ENCODE results near the gene KRTAP10-9.

Gene KRTAP10-9

GRCh38 chr21:44615466-44615865 lies 11.4 kb upstream of the KRTAP10-9 start:
- Histone ChIP-seq H3K36me3 (ENCODE audit: control insufficient read depth, insufficient read depth, low read length) (no peaks in the 10 kb centered on the region), H3K27ac (ENCODE audit: insufficient read depth, low read depth, low read length, poor library complexity, severe bottlenecking) (no peak overlapping the region), H3K9me3 (ENCODE audit: control insufficient read depth, low read length) (peaks cover 2% of the 10 kb centered on the region), H3K4me3 (ENCODE audit: insufficient read depth, low read depth, low read length) (no peak overlapping the region), H3K4me1 (ENCODE audit: control insufficient read depth, insufficient read depth, low read length) (no peaks in the 10 kb centered on the region), H3K27me3 (ENCODE audit: control insufficient read depth, insufficient read depth, low read length, poor library complexity, severe bottlenecking) (no peaks in the 10 kb centered on the region)
- 82 to 95% methylated on average over 6 of the region's 8 CpGs for WGBS, 2 experiments

DNA sequence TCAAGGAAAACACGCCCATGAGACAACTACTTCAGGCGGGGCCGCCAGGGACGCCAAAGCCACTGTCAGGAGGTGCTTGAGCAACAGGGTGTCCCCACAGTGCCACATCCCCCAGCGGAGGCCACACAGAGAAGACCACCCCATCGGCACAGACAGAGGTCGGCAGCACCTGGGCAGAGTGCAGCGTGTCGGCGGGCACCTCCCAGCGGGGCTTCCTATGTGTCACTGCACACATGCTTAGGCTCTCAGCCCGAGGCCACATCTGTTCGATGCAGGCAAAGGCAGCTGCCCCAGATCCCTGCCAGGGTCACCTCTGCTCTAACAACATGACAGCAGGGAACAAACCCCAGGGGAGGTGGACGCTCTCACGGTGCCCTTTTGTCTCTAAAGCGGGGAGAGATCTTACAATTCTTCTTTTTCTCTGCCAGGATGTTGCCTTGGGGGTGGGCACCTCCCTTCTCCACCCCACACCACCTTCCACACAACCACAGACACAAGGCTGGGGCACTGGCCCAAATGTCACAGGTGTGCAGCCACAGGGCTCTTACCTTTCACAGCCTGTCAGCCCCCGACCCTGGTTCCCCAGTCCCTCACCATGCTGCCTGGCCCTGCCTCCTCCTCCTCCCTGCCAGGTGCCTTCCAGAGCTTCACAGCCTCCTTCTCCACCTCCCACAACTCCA lies 10.8 kb upstream of the KRTAP10-9 start:
- no peaks in the 10 kb centered on the region for H3K36me3 ChIP-seq (ENCODE audit: control insufficient read depth, insufficient read depth, low read length)
- WGBS, 2 experiments: 81 to 82% methylated on average over 17 of the region's 17 CpGs
- peaks cover under 1% of the 10 kb centered on the region for H3K9me3 ChIP-seq (ENCODE audit: control insufficient read depth, low read length)
- no peaks in the 10 kb centered on the region for H3K27me3 ChIP-seq (ENCODE audit: control insufficient read depth, insufficient read depth, low read length, poor library complexity, severe bottlenecking)
- no peak overlapping the region for H3K4me3 ChIP-seq (ENCODE audit: insufficient read depth, low read depth, low read length)
- H3K27ac ChIP-seq (ENCODE audit: insufficient read depth, low read depth, low read length, poor library complexity, severe bottlenecking): no peak overlapping the region
- H3K4me1 ChIP-seq (ENCODE audit: control insufficient read depth, insufficient read depth, low read length): no peaks in the 10 kb centered on the region

GRCh38 chr21:44616591-44616926 lies 10.3 kb upstream of the KRTAP10-9 start:
- 89 to 90% methylated on average over 16 of the region's 16 CpGs for WGBS, 2 experiments

GRCh38 chr21:44617071-44617501 lies 9.8 kb upstream of the KRTAP10-9 start:
- H3K9me3 ChIP-seq (ENCODE audit: control insufficient read depth, low read length): no peaks in the 10 kb centered on the region
- H3K4me1 ChIP-seq (ENCODE audit: control insufficient read depth, insufficient read depth, low read length): no peaks in the 10 kb centered on the region
- H3K4me3 ChIP-seq (ENCODE audit: insufficient read depth, low read depth, low read length): no peak overlapping the region
- 69 to 72% methylated on average over 8 of the region's 8 CpGs for WGBS, 2 experiments
- H3K36me3 ChIP-seq (ENCODE audit: control insufficient read depth, insufficient read depth, low read length): no peaks in the 10 kb centered on the region
- H3K27ac ChIP-seq (ENCODE audit: insufficient read depth, low read depth, low read length, poor library complexity, severe bottlenecking): no peak overlapping the region
- no peaks in the 10 kb centered on the region for H3K27me3 ChIP-seq (ENCODE audit: control insufficient read depth, insufficient read depth, low read length, poor library complexity, severe bottlenecking)

More at GRCh38 chr21:44616591-44616926, 10.3 kb upstream of the KRTAP10-9 start:
- no peaks in the 10 kb centered on the region for H3K27me3 ChIP-seq (ENCODE audit: control insufficient read depth, insufficient read depth, low read length, poor library complexity, severe bottlenecking)
- H3K36me3 ChIP-seq (ENCODE audit: control insufficient read depth, insufficient read depth, low read length): no peaks in the 10 kb centered on the region
- H3K4me1 ChIP-seq (ENCODE audit: control insufficient read depth, insufficient read depth, low read length): no peaks in the 10 kb centered on the region
- H3K9me3 ChIP-seq (ENCODE audit: control insufficient read depth, low read length): no peaks in the 10 kb centered on the region
- no peak overlapping the region for H3K4me3 ChIP-seq (ENCODE audit: insufficient read depth, low read depth, low read length)
- no peak overlapping the region for H3K27ac ChIP-seq (ENCODE audit: insufficient read depth, low read depth, low read length, poor library complexity, severe bottlenecking)

- WGBS, 2 experiments: 83 to 87% methylated on average over 4 of the region's 4 CpGs
Observed at GRCh38 chr21:44618504-44618903, 8.4 kb upstream of the KRTAP10-9 start.

DNA sequence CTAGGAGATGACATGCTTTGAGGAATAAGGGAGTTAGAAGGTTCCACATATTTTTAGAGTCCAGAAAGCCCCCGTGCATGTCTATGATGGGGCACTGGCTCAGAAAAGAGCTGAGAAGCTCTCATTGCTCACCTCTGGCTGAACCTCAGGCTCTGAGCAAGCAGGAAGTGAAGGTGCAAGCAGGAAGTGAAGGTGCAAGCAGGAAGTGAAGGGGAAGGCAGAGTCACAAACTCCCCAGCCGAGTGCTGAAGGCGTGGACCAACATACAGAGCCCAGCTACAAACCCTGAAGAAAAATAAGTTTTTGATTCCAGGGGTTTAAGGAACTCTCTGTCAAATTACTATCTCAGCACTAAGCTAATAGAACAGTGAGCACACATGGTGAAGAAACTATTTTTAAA lies 8.0 kb upstream of the KRTAP10-9 start:
- H3K27ac ChIP-seq (ENCODE audit: insufficient read depth, low read depth, low read length, poor library complexity, severe bottlenecking): no peak overlapping the region
- H3K27me3 ChIP-seq (ENCODE audit: control insufficient read depth, insufficient read depth, low read length, poor library complexity, severe bottlenecking): no peaks in the 10 kb centered on the region
- H3K4me3 ChIP-seq (ENCODE audit: insufficient read depth, low read depth, low read length): no peak overlapping the region
- H3K36me3 ChIP-seq (ENCODE audit: control insufficient read depth, insufficient read depth, low read length): no peaks in the 10 kb centered on the region
- no peaks in the 10 kb centered on the region for H3K9me3 ChIP-seq (ENCODE audit: control insufficient read depth, low read length)
- H3K4me1 ChIP-seq (ENCODE audit: control insufficient read depth, insufficient read depth, low read length): no peaks in the 10 kb centered on the region
- WGBS, 2 experiments: 90 to 96% methylated on average over 3 of the region's 3 CpGs

More at GRCh38 chr21:44618504-44618903, 8.4 kb upstream of the KRTAP10-9 start:
- Histone ChIP-seq H3K4me3 (ENCODE audit: insufficient read depth, low read depth, low read length) (no peak overlapping the region), H3K27ac (ENCODE audit: insufficient read depth, low read depth, low read length, poor library complexity, severe bottlenecking) (no peak overlapping the region), H3K4me1 (ENCODE audit: control insufficient read depth, insufficient read depth, low read length) (no peaks in the 10 kb centered on the region), H3K9me3 (ENCODE audit: control insufficient read depth, low read length) (no peaks in the 10 kb centered on the region), H3K36me3 (ENCODE audit: control insufficient read depth, insufficient read depth, low read length) (no peaks in the 10 kb centered on the region), H3K27me3 (ENCODE audit: control insufficient read depth, insufficient read depth, low read length, poor library complexity, severe bottlenecking) (no peaks in the 10 kb centered on the region)

GRCh38 chr21:44619886-44620285 lies 7.0 kb upstream of the KRTAP10-9 start:
- H3K27me3 ChIP-seq (ENCODE audit: control insufficient read depth, insufficient read depth, low read length, poor library complexity, severe bottlenecking): no peaks in the 10 kb centered on the region
- H3K27ac ChIP-seq (ENCODE audit: insufficient read depth, low read depth, low read length, poor library complexity, severe bottlenecking): no peak overlapping the region
- H3K4me3 ChIP-seq (ENCODE audit: insufficient read depth, low read depth, low read length): no peak overlapping the region
- H3K36me3 ChIP-seq (ENCODE audit: control insufficient read depth, insufficient read depth, low read length): no peaks in the 10 kb centered on the region
- H3K9me3 ChIP-seq (ENCODE audit: control insufficient read depth, low read length): no peaks in the 10 kb centered on the region
- no peaks in the 10 kb centered on the region for H3K4me1 ChIP-seq (ENCODE audit: control insufficient read depth, insufficient read depth, low read length)
- WGBS, 2 experiments: 92 to 93% methylated on average over 6 of the region's 6 CpGs

GRCh38 chr21:44623575-44623974 lies 3.3 kb upstream of the KRTAP10-9 start:
- Histone ChIP-seq H3K4me3 (ENCODE audit: insufficient read depth, low read depth, low read length) (no peak overlapping the region), H3K27me3 (ENCODE audit: control insufficient read depth, insufficient read depth, low read length, poor library complexity, severe bottlenecking) (no peaks in the 10 kb centered on the region), H3K27ac (ENCODE audit: insufficient read depth, low read depth, low read length, poor library complexity, severe bottlenecking) (no peak overlapping the region), H3K9me3 (ENCODE audit: control insufficient read depth, low read length) (no peaks in the 10 kb centered on the region), H3K36me3 (ENCODE audit: control insufficient read depth, insufficient read depth, low read length) (no peaks in the 10 kb centered on the region), H3K4me1 (ENCODE audit: control insufficient read depth, insufficient read depth, low read length) (peaks cover 8% of the 10 kb centered on the region)

GRCh38 chr21:44625756-44626155 lies 1.1 kb upstream of the KRTAP10-9 start:
- Histone ChIP-seq H3K27me3 (ENCODE audit: control insufficient read depth, insufficient read depth, low read length, poor library complexity, severe bottlenecking) (no peaks in the 10 kb centered on the region), H3K4me3 (ENCODE audit: insufficient read depth, low read depth, low read length) (no peak overlapping the region), H3K9me3 (ENCODE audit: control insufficient read depth, low read length) (no peaks in the 10 kb centered on the region), H3K4me1 (ENCODE audit: control insufficient read depth, insufficient read depth, low read length) (peaks cover 8% of the 10 kb centered on the region), H3K27ac (ENCODE audit: insufficient read depth, low read depth, low read length, poor library complexity, severe bottlenecking) (no peak overlapping the region), H3K36me3 (ENCODE audit: control insufficient read depth, insufficient read depth, low read length) (no peaks in the 10 kb centered on the region)
- WGBS, 2 experiments: 94 to 95% methylated on average over 5 to 7 of the region's 7 CpGs

DNA sequence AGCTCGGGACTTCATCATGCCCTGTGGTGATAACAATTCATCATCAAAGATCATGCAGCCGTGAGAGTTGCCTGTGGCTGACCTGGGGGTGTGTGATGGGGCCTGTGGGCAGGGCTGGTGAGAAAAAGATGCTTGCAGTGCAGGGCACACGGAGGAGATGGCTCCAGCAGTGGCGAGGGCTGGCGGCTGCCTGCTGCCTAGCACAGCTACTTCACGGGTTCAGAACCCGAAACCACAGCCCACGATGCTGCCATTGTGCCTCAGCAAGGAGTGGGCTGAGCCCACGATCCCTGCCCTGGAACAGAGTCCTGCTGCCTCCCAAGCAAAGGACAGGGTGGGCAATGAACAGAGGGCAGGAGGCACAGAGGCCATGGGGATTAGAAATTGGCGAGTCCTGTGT lies 631 bp upstream of the KRTAP10-9 start:
- peaks cover 8% of the 10 kb centered on the region for H3K4me1 ChIP-seq (ENCODE audit: control insufficient read depth, insufficient read depth, low read length)
- no peak overlapping the region for H3K27ac ChIP-seq (ENCODE audit: insufficient read depth, low read depth, low read length, poor library complexity, severe bottlenecking)
- no peaks in the 10 kb centered on the region for H3K9me3 ChIP-seq (ENCODE audit: control insufficient read depth, low read length)
- H3K4me3 ChIP-seq (ENCODE audit: insufficient read depth, low read depth, low read length): no peak overlapping the region
- no peaks in the 10 kb centered on the region for H3K36me3 ChIP-seq (ENCODE audit: control insufficient read depth, insufficient read depth, low read length)
- 91 to 93% methylated on average over 10 of the region's 10 CpGs for WGBS, 2 experiments
- no peaks in the 10 kb centered on the region for H3K27me3 ChIP-seq (ENCODE audit: control insufficient read depth, insufficient read depth, low read length, poor library complexity, severe bottlenecking)
